Measurements from ENCODE around the gene ATOH8. TPM values are rescaled to one million over a fixed set of nuclear protein-coding genes. Genes with fewer than 3 reads are reported as not detected.

ATOH8 gene
- total and polyA plus RNA-seq, 2 donors (not counting 1 experiment from before 2014, with no cell fraction given): not detected

DNA sequence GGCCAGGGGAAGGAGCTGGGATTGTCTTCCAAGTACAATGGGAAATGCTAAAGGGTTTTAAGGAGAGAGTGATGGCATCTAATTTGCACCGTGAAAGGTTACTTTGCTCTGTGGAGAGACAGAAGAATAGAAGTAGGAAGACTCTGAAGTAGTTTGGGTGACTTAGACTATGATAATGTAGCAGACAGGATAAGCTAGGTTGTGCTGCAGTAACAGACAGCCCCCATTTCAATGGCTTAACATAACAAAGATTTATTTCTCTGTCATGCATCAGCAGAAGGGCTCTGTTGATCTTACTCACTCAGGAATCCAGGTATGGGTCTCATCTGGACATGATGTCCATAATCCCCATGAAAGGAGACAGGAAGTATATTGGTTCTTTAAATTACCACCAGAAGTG, 33.3 kb upstream of the ATOH8 start:
- Histone ChIP-seq H3K27me3 (replicated peaks in 1 of 4; ENCODE audit: control extremely low read depth in 1 of 4, control insufficient read depth in 3 of 4, insufficient read depth in 4 of 4, low read length in 3 of 4) (peaks cover 0 to 5% (median 2%) of the 10 kb centered on the region in 4 experiments), H3K9ac (ENCODE audit: low read length) (no peak overlapping the region), H2AFZ (ENCODE audit: insufficient read depth, low read depth, low read length, poor library complexity, severe bottlenecking) (no peak overlapping the region), H3K9me3 (ENCODE audit: control extremely low read depth in 1 of 3, control insufficient read depth in 2 of 3, insufficient read depth in 1 of 3, low read length in 2 of 3) (no peaks in the 10 kb centered on the region), H3K4me2 (replicated peaks; ENCODE audit: low read depth, low read length, poor library complexity, severe bottlenecking) (no peak overlapping the region), H4K20me1 (ENCODE audit: control insufficient read depth, insufficient read depth, low read length, poor library complexity, severe bottlenecking) (no peaks in the 10 kb centered on the region), H3K4me3 (ENCODE audit: control extremely low read depth in 1 of 5, extremely low read depth in 1 of 5, insufficient read depth in 1 of 5, low read depth in 2 of 5, low read length in 4 of 5) (no peak overlapping the region), H3K79me2 (ENCODE audit: control insufficient read depth, insufficient read depth, low read length) (no peaks in the 10 kb centered on the region), H3K4me1 (ENCODE audit: control insufficient read depth in 2 of 2, insufficient read depth in 2 of 2, low read length in 2 of 2) (no peaks in the 10 kb centered on the region), H3K27ac (ENCODE audit: low read length in 2 of 2) (no peak overlapping the region), H3K36me3 (replicated peaks in 1 of 2; ENCODE audit: control extremely low read depth in 1 of 2, control insufficient read depth in 1 of 2, extremely low read depth in 1 of 2, insufficient read depth in 2 of 2, low read length in 1 of 2) (no peaks in the 10 kb centered on the region)
- 89% methylated on average over 1 of the region's 1 CpG for WGBS (ENCODE audit: insufficient coverage)
- H3K9me3 Mint-ChIP-seq (ENCODE audit: insufficient read depth): no peaks in the 10 kb centered on the region
- no peak overlapping the region for H3K27ac Mint-ChIP-seq
- TF ChIP-seq EZH2 (IDR thresholded peaks at IDR 0.05; ENCODE audit: borderline replicate concordance, insufficient read depth, low read depth, low read length, poor library complexity, severe bottlenecking): no peak
- no peak for TF ChIP-seq CTCF (IDR thresholded peaks at IDR 0.05)
- H3K4me1 Mint-ChIP-seq: no peaks in the 10 kb centered on the region
- ChIA-PET CTCF (interaction anchor here (0.7 to 2.3 kb wide), 6 partner anchors 9 to 96 kb away, joined by 3 to 14 read pairs (median 4); no protein-coding TSS in a partner anchor), POLR2A (no interaction called here)
- H3K4me3 Mint-ChIP-seq: no peak overlapping the region
- no peak for DNase-seq
- intact Hi-C loops (cut with micrococcal nuclease): loop anchor here (10.0 kb wide), 1 partner anchor 164 kb away; the partner anchor contains the start of gene ST3GAL5
- ATAC-seq (ENCODE audit: low read depth): no peak
- peaks cover 17% of the 10 kb centered on the region for H3K27me3 Mint-ChIP-seq

GRCh38 chr2:85721641-85722040, 32.1 kb upstream of the ATOH8 start:
- Mint-ChIP-seq H3K4me3 (no peak overlapping the region), H3K9me3 (ENCODE audit: insufficient read depth) (no peaks in the 10 kb centered on the region), H3K4me1 (no peaks in the 10 kb centered on the region), H3K27ac (no peak overlapping the region), H3K27me3 (peaks cover 12% of the 10 kb centered on the region)
- H4K20me1 ChIP-seq (ENCODE audit: control insufficient read depth, insufficient read depth, low read length, poor library complexity, severe bottlenecking): no peaks in the 10 kb centered on the region
- ATAC-seq (ENCODE audit: low read depth) (no peak), DNase-seq (no peak)
- H3K9me3 ChIP-seq (ENCODE audit: control extremely low read depth in 1 of 3, control insufficient read depth in 2 of 3, insufficient read depth in 1 of 3, low read length in 2 of 3): no peaks in the 10 kb centered on the region
- no peak overlapping the region for H3K9ac ChIP-seq (ENCODE audit: low read length)
- no peaks in the 10 kb centered on the region for H3K36me3 ChIP-seq (replicated peaks in 1 of 2; ENCODE audit: control extremely low read depth in 1 of 2, control insufficient read depth in 1 of 2, extremely low read depth in 1 of 2, insufficient read depth in 2 of 2, low read length in 1 of 2)
- TF ChIP-seq EZH2 (IDR thresholded peaks at IDR 0.05; ENCODE audit: borderline replicate concordance, insufficient read depth, low read depth, low read length, poor library complexity, severe bottlenecking) (no peak), CTCF (IDR thresholded peaks at IDR 0.05) (no peak)
- no peak overlapping the region for H3K27ac ChIP-seq (ENCODE audit: low read length in 2 of 2)
- ChIA-PET CTCF (interaction anchor here (0.9 to 1.5 kb wide), 2 partner anchors 12 to 18 kb away, joined by 3 to 4 read pairs; no protein-coding TSS in a partner anchor), POLR2A (no interaction called here)
- intact Hi-C loops (cut with micrococcal nuclease): loop anchor here (10.0 kb wide), 1 partner anchor 163 kb away; the partner anchor contains the start of gene ST3GAL5
- H3K27me3 ChIP-seq (replicated peaks in 1 of 4; ENCODE audit: control extremely low read depth in 1 of 4, control insufficient read depth in 3 of 4, insufficient read depth in 4 of 4, low read length in 3 of 4): peaks cover 0 to 5% (median 2%) of the 10 kb centered on the region in 4 experiments
- H3K4me3 ChIP-seq (ENCODE audit: control extremely low read depth in 1 of 5, extremely low read depth in 1 of 5, insufficient read depth in 1 of 5, low read depth in 2 of 5, low read length in 4 of 5): no peak overlapping the region
- H2AFZ ChIP-seq (ENCODE audit: insufficient read depth, low read depth, low read length, poor library complexity, severe bottlenecking): no peak overlapping the region
- no peaks in the 10 kb centered on the region for H3K79me2 ChIP-seq (ENCODE audit: control insufficient read depth, insufficient read depth, low read length)
- 90% methylated on average over 3 of the region's 4 CpGs for WGBS (ENCODE audit: insufficient coverage)
- no peaks in the 10 kb centered on the region for H3K4me1 ChIP-seq (ENCODE audit: control insufficient read depth in 2 of 2, insufficient read depth in 2 of 2, low read length in 2 of 2)
- H3K4me2 ChIP-seq (replicated peaks; ENCODE audit: low read depth, low read length, poor library complexity, severe bottlenecking): no peak overlapping the region
